Mesendoderm (in vitro differentiated cells): ENCODE results near the gene NOL6.
"Not testable (repeated sequence)": the region's sequence is repeated elsewhere in the genome, so short reads cannot be mapped to it uniquely, and the experiment has no call there.

ENCODE experiments used
- DNase-seq: peaks from one replicate; pipeline ENCODE4 v3.0.0; 2013
- H2AK5ac ChIP-seq: 2 replicates; pipeline ENCODE4 v1.6.1; 2013; ENCODE audit warnings: low read length, inconsistent platforms
- H2BK120ac ChIP-seq: 2 replicates; pipeline ENCODE4 v1.6.1; 2013; ENCODE audit warnings: low read depth, mild to moderate bottlenecking, low read length, moderate library complexity, mixed read lengths
- H2BK15ac ChIP-seq: replicated peaks from 2 replicates; pipeline ENCODE4 v1.6.1; 2013; ENCODE audit warnings: low read depth, mild to moderate bottlenecking, moderate library complexity
- H2BK5ac ChIP-seq: 2 replicates; pipeline ENCODE4 v1.6.1; 2013; ENCODE audit warnings: low read length, inconsistent platforms
- H3K18ac ChIP-seq: 2 replicates; pipeline ENCODE4 v1.6.1; 2013; ENCODE audit warnings: mild to moderate bottlenecking, low read length, mixed read lengths
- H3K23ac ChIP-seq: one replicate; pipeline ENCODE4 v1.6.1; 2013; ENCODE audit warnings: low read length
- H3K27ac ChIP-seq: 2 replicates; pipeline ENCODE4 v1.5.1; 2013; ENCODE audit warnings: low read depth, mild to moderate bottlenecking, inconsistent platforms, low read length, moderate library complexity
- H3K27me3 ChIP-seq: 2 replicates; pipeline ENCODE4 v1.6.1; 2013; ENCODE audit warnings: low read length, control low read depth, mild to moderate bottlenecking, inconsistent platforms; ENCODE audit not compliant: insufficient read depth, poor library complexity
- H3K36me3 ChIP-seq: 2 replicates; pipeline ENCODE4 v1.6.1; 2013; ENCODE audit warnings: low read length, inconsistent platforms; ENCODE audit not compliant: control insufficient read depth, insufficient read depth
- H3K4ac ChIP-seq: one replicate; pipeline ENCODE4 v1.6.1; 2013; ENCODE audit warnings: low read depth, mild to moderate bottlenecking, low read length, moderate library complexity
- H3K4me1 ChIP-seq: 2 replicates; pipeline ENCODE4 v1.6.1; 2013; ENCODE audit warnings: low read depth, low read length, inconsistent platforms; ENCODE audit not compliant: control insufficient read depth
- H3K4me2 ChIP-seq: 2 replicates; pipeline ENCODE4 v1.6.1; 2013; ENCODE audit warnings: low read length
- H3K4me3 ChIP-seq: 2 replicates; pipeline ENCODE4 v1.5.1; 2013; ENCODE audit warnings: mild to moderate bottlenecking, low read length
- H3K56ac ChIP-seq: one replicate; pipeline ENCODE4 v1.6.1; 2013; ENCODE audit warnings: low read length
- H3K79me1 ChIP-seq: 2 replicates; pipeline ENCODE4 v1.6.1; 2013; ENCODE audit warnings: low read length, inconsistent platforms
- H3K79me2 ChIP-seq: 2 replicates; pipeline ENCODE4 v1.6.1; 2013; ENCODE audit warnings: mild to moderate bottlenecking, low read length; ENCODE audit not compliant: control insufficient read depth, insufficient read depth
- H3K9ac ChIP-seq: 2 replicates; pipeline ENCODE4 v1.6.1; 2013; ENCODE audit warnings: low read length, inconsistent platforms
- H4K5ac ChIP-seq: one replicate; pipeline ENCODE4 v1.6.1; 2013; ENCODE audit warnings: low read length
- H4K8ac ChIP-seq: one replicate; pipeline ENCODE4 v1.6.1; 2013; ENCODE audit warnings: low read depth, mild to moderate bottlenecking, control low read depth, low read length, moderate library complexity
- WGBS: extraction: QIAGEN DNeasy Blood & Tissue Kit; methylation state at CpG from one replicate; pipeline ENCODE4 v1.1.7; 2013; ENCODE audit warnings: low lambda C conversion rate, missing lambda C conversion rate; ENCODE audit not compliant: insufficient coverage; ENCODE audit errors: extremely low coverage; 5-methylcytosine and 5-hydroxymethylcytosine counted together

Gene NOL6

GRCh38 chr9:33424492-33424891 is 49.2 kb downstream of the NOL6 start:
- H2BK120ac ChIP-seq, DNase-seq, H3K4me1 ChIP-seq, H2BK5ac ChIP-seq, H3K36me3 ChIP-seq, H3K56ac ChIP-seq, H3K79me2 ChIP-seq, H3K79me1 ChIP-seq, H2BK15ac ChIP-seq, H3K23ac ChIP-seq, H3K4me2 ChIP-seq, H3K18ac ChIP-seq, H3K4ac ChIP-seq, H3K27me3 ChIP-seq, H4K8ac ChIP-seq, H3K9ac ChIP-seq, H4K5ac ChIP-seq, H3K27ac ChIP-seq, H2AK5ac ChIP-seq, H3K4me3 ChIP-seq: not testable (repeated sequence)
- no CpG with 5 or more reads among the region's 6 CpGs for WGBS

- H3K23ac ChIP-seq, H2BK15ac ChIP-seq, H3K4me3 ChIP-seq, H2AK5ac ChIP-seq, H3K36me3 ChIP-seq, H3K79me1 ChIP-seq, H4K5ac ChIP-seq, H3K56ac ChIP-seq, H3K79me2 ChIP-seq, H2BK120ac ChIP-seq, H3K4me2 ChIP-seq, DNase-seq, H3K27ac ChIP-seq, H3K9ac ChIP-seq, H3K4ac ChIP-seq, H4K8ac ChIP-seq, H3K27me3 ChIP-seq, H2BK5ac ChIP-seq, H3K4me1 ChIP-seq, H3K18ac ChIP-seq: not testable (repeated sequence)
- WGBS: no CpG with 5 or more reads among the region's 7 CpGs
Measured at GRCh38 chr9:33424043-33424442, 49.7 kb downstream of the NOL6 start.

DNA sequence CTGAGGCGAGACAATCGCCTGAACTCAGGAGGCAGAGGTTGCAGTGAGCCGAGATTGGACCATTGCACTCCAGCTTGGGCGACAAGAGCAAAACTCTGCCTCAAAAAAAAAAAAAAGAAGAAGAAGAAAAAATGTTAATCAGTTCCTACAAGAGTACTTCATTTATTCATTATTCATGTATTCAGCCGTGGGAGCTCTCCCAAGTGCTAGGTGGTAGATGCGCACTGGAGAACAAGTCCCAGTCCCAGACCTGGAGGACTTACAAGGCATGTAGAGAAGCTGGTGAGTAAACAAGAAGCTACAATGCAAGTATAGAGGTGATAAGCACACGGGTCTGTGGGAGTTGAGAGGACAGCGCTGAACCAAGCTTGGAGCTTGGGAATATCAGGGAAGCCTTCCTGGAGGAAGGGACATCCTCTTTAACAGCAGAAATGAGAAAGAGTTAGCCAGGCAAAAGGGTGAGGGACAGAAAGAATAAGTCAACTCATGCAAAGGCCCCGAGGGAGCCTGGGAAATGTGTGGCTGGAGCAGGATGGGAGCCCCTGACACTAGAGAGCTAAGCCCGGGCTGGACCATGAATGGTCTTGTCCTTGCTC is 53.9 kb downstream of the NOL6 start:
- no peak overlapping the region for H4K8ac ChIP-seq

GRCh38 chr9:33418090-33418489 is 55.6 kb downstream of the NOL6 start:
- no peak overlapping the region for H2AK5ac ChIP-seq
- H3K4ac ChIP-seq: no peak overlapping the region
- H3K4me3 ChIP-seq: no peak overlapping the region
- H3K4me2 ChIP-seq: no peak overlapping the region
- H2BK15ac ChIP-seq: no peak overlapping the region
- H3K4me1 ChIP-seq: peaks cover 3% of the 10 kb centered on the region
- H3K9ac ChIP-seq: no peak overlapping the region
- no peak overlapping the region for H3K23ac ChIP-seq
- no peak overlapping the region for H3K56ac ChIP-seq
- H2BK120ac ChIP-seq: no peak overlapping the region
- DNase-seq: no peak
- H3K27ac ChIP-seq: no peak overlapping the region
- no peaks in the 10 kb centered on the region for H3K79me1 ChIP-seq
- H2BK5ac ChIP-seq: no peak overlapping the region
- H3K79me2 ChIP-seq: no peaks in the 10 kb centered on the region
- no peaks in the 10 kb centered on the region for H3K36me3 ChIP-seq
- WGBS: no CpG with 5 or more reads among the region's 8 CpGs
- H3K27me3 ChIP-seq: no peaks in the 10 kb centered on the region
- no peak overlapping the region for H3K18ac ChIP-seq
- H4K5ac ChIP-seq: no peak overlapping the region
- H4K8ac ChIP-seq: no peak overlapping the region

More for the DNA sequence above, 53.9 kb downstream of the NOL6 start:
- Histone ChIP-seq H4K5ac (no peak overlapping the region), H2BK15ac (no peak overlapping the region), H2BK120ac (no peak overlapping the region), H3K27ac (no peak overlapping the region), H3K4me3 (no peak overlapping the region), H3K18ac (no peak overlapping the region), H3K79me1 (no peaks in the 10 kb centered on the region), H2AK5ac (no peak overlapping the region), H3K79me2 (no peaks in the 10 kb centered on the region), H3K56ac (no peak overlapping the region), H3K36me3 (no peaks in the 10 kb centered on the region), H3K9ac (no peak overlapping the region), H3K4me1 (peaks cover 3% of the 10 kb centered on the region), H3K23ac (no peak overlapping the region), H3K27me3 (no peaks in the 10 kb centered on the region), H3K4me2 (no peak overlapping the region), H3K4ac (no peak overlapping the region), H2BK5ac (no peak overlapping the region)
- no CpG with 5 or more reads among the region's 10 CpGs for WGBS
- DNase-seq: no peak

DNA sequence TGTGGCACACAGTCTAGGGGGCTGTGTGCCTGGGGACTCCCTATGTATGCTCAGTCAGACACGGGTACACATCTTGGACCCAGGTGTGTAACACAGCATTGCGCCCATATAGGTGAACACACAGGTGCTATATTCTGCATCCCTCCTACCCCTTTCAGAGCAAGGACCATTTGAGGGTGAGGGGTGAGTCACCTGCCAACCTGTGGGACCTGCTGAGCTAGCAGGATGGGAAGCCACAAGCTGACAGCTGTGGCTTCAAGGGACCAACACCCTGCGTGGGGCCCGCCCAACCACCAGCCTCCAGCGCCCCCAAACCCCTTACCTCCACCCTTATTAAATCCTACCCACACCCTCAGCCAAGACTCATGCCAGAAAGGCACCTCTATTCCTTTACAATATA is 56.7 kb downstream of the NOL6 start:
- WGBS: no CpG with 5 or more reads among the region's 5 CpGs
- no peak overlapping the region for H4K5ac ChIP-seq
- no peak overlapping the region for H3K23ac ChIP-seq

GRCh38 chr9:33415501-33416038 is 58.2 kb downstream of the NOL6 start:
- H2BK15ac ChIP-seq: no peak overlapping the region
- H3K4me3 ChIP-seq: no peak overlapping the region
- H3K23ac ChIP-seq: no peak overlapping the region
- H2BK120ac ChIP-seq: no peak overlapping the region
- no peak overlapping the region for H3K18ac ChIP-seq
- peak overlapping the region; percentile 74 for H3K56ac ChIP-seq
- H3K27me3 ChIP-seq: no peaks in the 10 kb centered on the region
- H4K8ac ChIP-seq: no peak overlapping the region
- no peak overlapping the region for H3K27ac ChIP-seq
- H3K36me3 ChIP-seq: no peaks in the 10 kb centered on the region
- no peak overlapping the region for H3K4ac ChIP-seq
- no peak overlapping the region for H4K5ac ChIP-seq
- no peaks in the 10 kb centered on the region for H3K79me1 ChIP-seq
- no peaks in the 10 kb centered on the region for H3K79me2 ChIP-seq
- WGBS: no CpG with 5 or more reads among the region's 9 CpGs
- no peak overlapping the region for H2AK5ac ChIP-seq
- peak; percentile 85 for DNase-seq
- peaks cover 3% of the 10 kb centered on the region for H3K4me1 ChIP-seq
- H3K9ac ChIP-seq: no peak overlapping the region
- no peak overlapping the region for H2BK5ac ChIP-seq
- H3K4me2 ChIP-seq: no peak overlapping the region

More for the DNA sequence above, 56.7 kb downstream of the NOL6 start:
- Histone ChIP-seq H2BK5ac (no peak overlapping the region), H3K9ac (no peak overlapping the region), H3K27ac (no peak overlapping the region), H3K36me3 (no peaks in the 10 kb centered on the region), H3K79me2 (no peaks in the 10 kb centered on the region), H3K27me3 (no peaks in the 10 kb centered on the region), H3K79me1 (no peaks in the 10 kb centered on the region), H3K4me2 (no peak overlapping the region), H3K4ac (no peak overlapping the region), H2BK15ac (no peak overlapping the region), H2BK120ac (no peak overlapping the region), H3K18ac (no peak overlapping the region), H3K56ac (no peak overlapping the region), H4K8ac (no peak overlapping the region), H3K4me3 (no peak overlapping the region), H2AK5ac (no peak overlapping the region), H3K4me1 (peaks cover 3% of the 10 kb centered on the region)
- DNase-seq: no peak
